Left lung (tissue), 10 donors: ENCODE results near the gene ATP13A5. TPM values are rescaled to one million over a fixed set of nuclear protein-coding genes. Genes with fewer than 3 reads are reported as not detected.

Source experiments
- ATAC-seq: fragments of 200-7000 bp; cut with Tn5 transposase; one replicate; pipeline ENCODE4 v1.9.1; 2020; ENCODE audit warnings: moderate library complexity
- DNase-seq, 4 donors: peaks; one replicate each; pipeline ENCODE4 v3.0.0-alpha.2; 2013 to 2020
- H3K27ac ChIP-seq, 2 donors: fragments of 200-600 bp; sonication (generic) in 1 of 2; one replicate each; pipeline versions ENCODE4 v1.5.0 to v1.8.0; 2020 to 2021
- H3K27me3 ChIP-seq, 2 donors: fragments of 200-600 bp; sonication (generic) in 1 of 2; one replicate each; pipeline versions ENCODE4 v1.5.0 to v1.8.0; 2020 to 2021
- H3K36me3 ChIP-seq, 2 donors: fragments of 200-600 bp; sonication (generic) in 1 of 2; one replicate each; pipeline versions ENCODE4 v1.5.0 to v1.8.0; 2020 to 2021
- H3K4me1 ChIP-seq, 2 donors: fragments of 200-600 bp; one replicate each; pipeline ENCODE4 v1.8.0; 2021
- H3K4me3 ChIP-seq, 2 donors: fragments of 200-600 bp; sonication (generic) in 1 of 2; one replicate each; pipeline versions ENCODE4 v1.5.0 to v1.8.0; 2020 to 2021; ENCODE audit warnings: mild to moderate bottlenecking in 1 of 2
- H3K9me3 ChIP-seq, 2 donors: fragments of 200-600 bp; sonication (generic) in 1 of 2; one replicate each; pipeline versions ENCODE4 v1.5.0 to v1.8.0; 2020 to 2021
- intact Hi-C, 2 donors: fragments of 100-400 bp; cut with DNase I; formaldehyde crosslinking; loops; one replicate each; pipeline versions ENCODE4 v1.11.2 to v1.14.2; 2022
- polyA plus RNA-seq, 6 donors: library from polyadenylated mRNA; unstranded; fragments of 120-200 nt; gene quantifications; one replicate each; pipeline ENCODE4 v1.2.1, GENCODE V29; 2013; ENCODE audit not compliant: insufficient read length in 6 of 6
- total RNA-seq, 2 donors: library from RNA; stranded (reverse); fragmentation: NEBNext Ultra II Directional; extraction: Animal tissue kit (Norgen Biotek cat#: 25700); gene quantifications; one replicate each; pipeline ENCODE4 v1.2.1, GENCODE V29; 2021
- TF ChIP-seq, protein P1 (sequence below), 2 donors: fragments of 200-600 bp; sonication (generic) in 1 of 2; IDR thresholded peaks; one replicate each; pipeline versions ENCODE4 v1.5.0 to v1.8.0; 2021; ENCODE audit warnings: antibody characterized with exemption in 2 of 2
- donor health status: DM: no; HTN: yes; CAD: no.
- donor health status: DM: no; HTN: no; CAD: no.

ATP13A5 gene
- total and polyA plus RNA-seq, 8 donors = 0.36 to 1.4 (median 0.96) TPM

- TF ChIP-seq, protein P1, sequence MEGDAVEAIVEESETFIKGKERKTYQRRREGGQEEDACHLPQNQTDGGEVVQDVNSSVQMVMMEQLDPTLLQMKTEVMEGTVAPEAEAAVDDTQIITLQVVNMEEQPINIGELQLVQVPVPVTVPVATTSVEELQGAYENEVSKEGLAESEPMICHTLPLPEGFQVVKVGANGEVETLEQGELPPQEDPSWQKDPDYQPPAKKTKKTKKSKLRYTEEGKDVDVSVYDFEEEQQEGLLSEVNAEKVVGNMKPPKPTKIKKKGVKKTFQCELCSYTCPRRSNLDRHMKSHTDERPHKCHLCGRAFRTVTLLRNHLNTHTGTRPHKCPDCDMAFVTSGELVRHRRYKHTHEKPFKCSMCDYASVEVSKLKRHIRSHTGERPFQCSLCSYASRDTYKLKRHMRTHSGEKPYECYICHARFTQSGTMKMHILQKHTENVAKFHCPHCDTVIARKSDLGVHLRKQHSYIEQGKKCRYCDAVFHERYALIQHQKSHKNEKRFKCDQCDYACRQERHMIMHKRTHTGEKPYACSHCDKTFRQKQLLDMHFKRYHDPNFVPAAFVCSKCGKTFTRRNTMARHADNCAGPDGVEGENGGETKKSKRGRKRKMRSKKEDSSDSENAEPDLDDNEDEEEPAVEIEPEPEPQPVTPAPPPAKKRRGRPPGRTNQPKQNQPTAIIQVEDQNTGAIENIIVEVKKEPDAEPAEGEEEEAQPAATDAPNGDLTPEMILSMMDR (IDR thresholded peaks at IDR 0.05) = no peak
- Histone ChIP-seq H3K4me3 (no peak overlapping the region), H3K4me1 (no peaks in the 10 kb centered on the region), H3K27me3 (no peaks in the 10 kb centered on the region), H3K27ac (no peak overlapping the region), H3K9me3 (no peaks in the 10 kb centered on the region), H3K36me3 (no peaks in the 10 kb centered on the region)
- ATAC-seq = no peak
- intact Hi-C loops = no loop called here
- DNase-seq = no peak
Measured at GRCh38 chr3:193343726-193344222, 34.8 kb downstream of the ATP13A5 start.

DNA sequence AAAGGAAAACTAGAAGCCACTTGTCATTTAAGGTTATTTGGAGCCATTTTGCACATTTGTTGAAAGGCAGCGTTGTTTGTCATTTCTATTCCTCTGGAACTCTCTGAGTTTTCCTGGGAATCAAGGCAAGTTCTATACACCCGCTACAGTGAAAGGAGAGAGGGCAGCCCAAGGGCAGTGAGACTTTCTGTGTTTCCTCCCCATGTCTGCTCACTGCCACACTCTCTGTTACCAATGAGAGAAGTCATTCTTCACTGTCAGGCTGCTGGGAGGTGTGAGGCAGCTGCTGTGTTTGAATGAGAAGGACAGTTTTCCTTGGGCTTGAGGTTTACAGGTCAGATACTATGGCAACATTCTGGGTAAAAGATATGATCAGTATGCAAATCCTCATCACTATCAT, 36.0 kb downstream of the ATP13A5 start:
- TF ChIP-seq, protein P1 (IDR thresholded peaks at IDR 0.05) = no peak
- no peaks in the 10 kb centered on the region for H3K9me3 ChIP-seq
- intact Hi-C loops = no loop called here
- no peak overlapping the region for H3K4me3 ChIP-seq
- no peaks in the 10 kb centered on the region for H3K4me1 ChIP-seq
- H3K36me3 ChIP-seq = no peaks in the 10 kb centered on the region
- H3K27ac ChIP-seq = no peak overlapping the region
- no peaks in the 10 kb centered on the region for H3K27me3 ChIP-seq
- no peak for DNase-seq
- no peak for ATAC-seq

DNA sequence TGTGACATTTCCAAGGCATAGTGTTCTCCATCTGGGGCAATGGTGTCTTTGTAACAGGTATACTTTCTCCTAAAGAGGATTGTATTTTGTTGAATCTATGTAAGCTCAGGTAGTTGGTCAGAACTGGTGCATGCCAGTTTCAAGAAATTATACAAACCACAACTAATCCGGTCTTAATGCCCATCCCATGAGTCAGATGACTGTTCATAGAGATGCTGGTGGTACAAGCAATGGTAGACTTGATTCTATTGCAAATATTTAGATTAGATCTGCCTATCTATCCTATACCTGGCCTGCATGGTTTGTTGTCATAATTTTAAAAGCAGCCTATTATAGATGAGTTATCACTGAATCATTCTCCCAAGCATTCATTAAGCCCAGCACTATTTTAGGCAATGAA, 43.5 kb downstream of the ATP13A5 start:
- TF ChIP-seq, protein P1 (IDR thresholded peaks at IDR 0.05) = no peak
- Histone ChIP-seq H3K27me3 (no peaks in the 10 kb centered on the region), H3K9me3 (no peaks in the 10 kb centered on the region), H3K4me3 (no peak overlapping the region), H3K4me1 (no peaks in the 10 kb centered on the region), H3K27ac (no peak overlapping the region), H3K36me3 (no peaks in the 10 kb centered on the region)
- no peak for DNase-seq
- intact Hi-C loops = no loop called here
- ATAC-seq = no peak

DNA sequence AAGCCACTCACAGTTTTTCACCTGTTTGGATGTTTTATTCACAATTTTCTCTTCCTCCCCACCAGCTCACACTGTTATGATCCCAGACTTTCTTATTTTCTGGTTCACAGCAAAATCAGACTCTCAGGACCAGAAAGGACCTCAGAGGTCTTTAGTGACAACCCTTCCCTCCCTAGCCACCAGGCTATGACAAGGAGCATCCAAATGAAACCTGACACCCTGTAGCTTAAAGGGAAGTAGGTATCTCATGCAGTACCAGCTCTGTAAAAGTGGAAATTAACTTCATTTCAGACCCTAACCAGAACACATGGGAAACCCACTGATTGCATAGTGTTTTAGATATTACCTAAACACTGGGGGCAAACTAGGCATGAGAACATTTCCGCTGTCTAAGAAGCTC, 45.3 kb downstream of the ATP13A5 start:
- Histone ChIP-seq H3K4me3 (no peak overlapping the region), H3K4me1 (no peaks in the 10 kb centered on the region), H3K36me3 (no peaks in the 10 kb centered on the region), H3K27me3 (no peaks in the 10 kb centered on the region), H3K27ac (no peak overlapping the region), H3K9me3 (no peaks in the 10 kb centered on the region)
- intact Hi-C loops = no loop called here
- TF ChIP-seq, protein P1 (IDR thresholded peaks at IDR 0.05) = no peak
- DNase-seq = no peak
- ATAC-seq = no peak

DNA sequence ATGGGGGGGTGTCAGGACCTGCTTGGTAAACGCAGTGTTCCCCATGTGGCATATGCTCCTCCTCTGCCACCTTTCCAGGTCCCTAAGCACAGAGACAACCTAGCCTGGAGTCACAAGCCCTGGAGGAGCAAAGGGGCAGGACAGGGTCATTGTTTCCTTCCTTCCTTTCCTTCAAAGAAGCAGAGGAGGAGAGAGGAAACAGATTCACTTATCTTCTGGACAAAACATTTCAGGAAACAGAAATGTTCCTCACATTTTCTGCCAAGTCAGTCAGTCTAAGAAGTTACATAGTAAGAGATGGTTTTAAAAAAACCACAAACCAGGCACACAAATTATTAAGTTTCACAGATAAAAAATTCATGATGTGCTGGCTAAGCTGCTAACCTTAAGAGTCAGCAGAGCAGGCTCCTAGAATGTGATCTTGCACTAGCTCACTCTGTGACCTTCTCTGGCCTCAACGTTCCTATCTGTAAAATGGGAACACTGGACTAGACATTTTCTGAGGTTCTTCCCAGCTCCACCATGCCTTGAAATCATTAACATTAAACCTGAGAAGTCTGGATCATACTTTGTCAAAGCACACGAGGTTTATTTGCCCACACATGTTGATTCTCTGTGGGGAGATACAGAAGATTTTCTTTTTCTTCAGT, 47.9 kb downstream of the ATP13A5 start:
- intact Hi-C loops = no loop called here
- ATAC-seq (no peak), DNase-seq (no peak)
- H3K27me3 ChIP-seq = no peaks in the 10 kb centered on the region
- no peaks in the 10 kb centered on the region for H3K4me1 ChIP-seq
- H3K27ac ChIP-seq = no peak overlapping the region
- H3K4me3 ChIP-seq = no peak overlapping the region
- TF ChIP-seq, protein P1 (IDR thresholded peaks at IDR 0.05) = no peak
- no peaks in the 10 kb centered on the region for H3K36me3 ChIP-seq
- no peaks in the 10 kb centered on the region for H3K9me3 ChIP-seq
